Stomach smooth muscle (tissue), 2 donors: Measurements from ENCODE around the gene LTBP1.
"Not testable (repeated sequence)": the region's sequence is repeated elsewhere in the genome, so short reads cannot be mapped to it uniquely, and the experiment has no call there.

Experiments used
- H3K27ac ChIP-seq: one replicate; pipeline ENCODE4 v1.7.0; 2013; ENCODE audit warnings: mild to moderate bottlenecking, low read length, inconsistent platforms
- H3K27me3 ChIP-seq, 2 donors: one replicate each; pipeline ENCODE4 v1.7.0; 2013; ENCODE audit warnings: low read length in 2 of 2; ENCODE audit not compliant: insufficient read depth in 2 of 2, control insufficient read depth in 1 of 2
- H3K36me3 ChIP-seq, 2 donors: one replicate each; pipeline ENCODE4 v1.7.0; 2013; ENCODE audit warnings: low read length in 2 of 2; ENCODE audit not compliant: control insufficient read depth in 2 of 2, insufficient read depth in 2 of 2
- H3K4me1 ChIP-seq: one replicate; pipeline ENCODE4 v1.7.0; 2013; ENCODE audit warnings: low read length; ENCODE audit not compliant: control insufficient read depth, insufficient read depth
- H3K4me3 ChIP-seq, 2 donors: one replicate each; pipeline ENCODE4 v1.7.0; 2013; ENCODE audit warnings: low read length in 2 of 2
- H3K9ac ChIP-seq, 2 donors: one replicate each; pipeline ENCODE4 v1.7.0; 2013; ENCODE audit warnings: low read length in 2 of 2, mild to moderate bottlenecking in 1 of 2
- H3K9me3 ChIP-seq, 2 donors: one replicate each; pipeline ENCODE4 v1.7.0; 2013; ENCODE audit warnings: low read length in 2 of 2; ENCODE audit not compliant: control insufficient read depth in 2 of 2
- donor health status: healthy.
- donor health status: Pancreatic carcinoma.

LTBP1 gene

GRCh38 chr2:33354981-33355380 lies 408.2 kb downstream of the LTBP1 start:
- Histone ChIP-seq H3K4me1 (peaks cover 4% of the 10 kb centered on the region), H3K27me3 (no peaks in the 10 kb centered on the region), H3K27ac (no peak overlapping the region), H3K4me3 (no peak overlapping the region), H3K36me3 (peaks cover 6 to 26% of the 10 kb centered on the region in 2 donors), H3K9ac (no peak overlapping the region), H3K9me3 (no peaks in the 10 kb centered on the region)

DNA sequence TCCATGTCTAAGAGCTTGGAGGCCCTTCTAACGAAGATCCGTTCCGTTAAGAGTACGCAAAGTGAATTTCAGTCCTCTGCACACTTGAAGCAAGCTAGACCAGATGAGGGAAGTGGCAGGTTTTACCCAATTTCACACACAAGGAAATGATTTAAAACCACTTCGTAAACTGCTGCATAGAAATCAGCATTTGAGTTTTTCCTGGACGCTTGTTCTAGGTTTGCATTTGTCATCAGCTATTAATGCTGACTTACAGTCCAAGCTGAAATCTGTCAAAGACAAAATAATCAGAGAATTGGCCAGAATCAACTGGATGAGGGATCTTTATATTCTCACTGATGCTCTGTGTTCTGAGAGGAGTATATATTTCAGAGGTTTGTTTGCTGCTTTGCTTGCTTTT lies 412.1 kb downstream of the LTBP1 start:
- Histone ChIP-seq H3K27me3 (no peaks in the 10 kb centered on the region), H3K9ac (peak overlapping the region in 1 of 2 donors; percentile 35), H3K4me1 (peaks cover 4% of the 10 kb centered on the region), H3K36me3 (peaks cover 10 to 26% of the 10 kb centered on the region in 2 donors), H3K27ac (no peak overlapping the region), H3K4me3 (no peak overlapping the region), H3K9me3 (no peaks in the 10 kb centered on the region)

DNA sequence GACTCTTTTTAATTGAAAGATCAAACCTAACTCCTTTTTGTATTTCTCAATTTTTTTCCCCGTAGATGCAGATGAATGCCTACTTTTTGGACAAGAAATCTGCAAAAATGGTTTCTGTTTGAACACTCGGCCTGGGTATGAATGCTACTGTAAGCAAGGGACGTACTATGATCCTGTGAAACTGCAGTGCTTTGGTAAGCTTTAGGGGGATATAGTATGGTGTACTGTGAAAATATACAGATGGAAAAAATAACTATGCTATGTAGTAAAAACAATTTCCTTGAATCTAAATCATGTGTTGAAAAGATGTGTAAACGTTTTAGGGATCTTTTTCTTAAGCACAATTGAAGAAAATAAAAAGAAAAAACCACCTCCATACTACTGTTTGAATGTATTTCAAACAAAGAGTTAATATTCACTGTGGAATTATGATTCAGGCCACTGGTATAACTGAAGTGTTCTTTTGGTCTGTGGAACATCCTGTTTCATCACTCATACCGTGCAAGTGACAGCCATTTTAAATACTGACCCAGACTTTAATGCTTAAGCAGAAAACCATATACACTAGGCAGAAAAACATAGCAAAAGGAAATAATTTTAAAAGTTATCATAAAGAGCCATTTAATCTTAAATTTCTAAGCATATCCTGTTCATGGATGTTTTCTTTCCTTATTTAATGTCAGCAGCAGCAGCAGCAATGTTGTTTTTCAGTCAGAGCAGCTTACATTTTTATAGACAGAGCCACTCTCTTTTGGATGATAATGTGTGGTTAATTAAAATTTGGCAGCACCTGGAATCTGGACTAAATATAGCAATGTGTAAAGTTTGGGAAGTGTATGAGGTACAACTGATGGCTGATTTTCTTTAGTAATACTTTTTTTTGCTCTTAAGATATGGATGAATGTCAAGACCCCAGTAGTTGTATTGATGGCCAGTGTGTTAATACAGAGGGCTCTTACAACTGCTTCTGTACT lies 416.9 kb downstream of the LTBP1 start:
- peak overlapping the region; percentile 12 for H3K27ac ChIP-seq
- H3K4me1 ChIP-seq: peaks cover 16% of the 10 kb centered on the region
- no peaks in the 10 kb centered on the region for H3K27me3 ChIP-seq
- H3K9me3 ChIP-seq: no peaks in the 10 kb centered on the region
- no peak overlapping the region for H3K4me3 ChIP-seq
- no peak overlapping the region for H3K9ac ChIP-seq
- H3K36me3 ChIP-seq: peaks cover 7 to 11% of the 10 kb centered on the region in 2 donors

- Histone ChIP-seq H3K27ac (peak overlapping the region; percentile 64), H3K27me3 (no peaks in the 10 kb centered on the region), H3K4me3 (no peak overlapping the region), H3K9me3 (no peaks in the 10 kb centered on the region), H3K36me3 (peaks cover 13 to 16% of the 10 kb centered on the region in 2 donors), H3K4me1 (peaks cover 16% of the 10 kb centered on the region), H3K9ac (peak overlapping the region in 1 of 2 donors; percentile 2)
Measured at GRCh38 chr2:33365264-33365970, 418.7 kb downstream of the LTBP1 start.

GRCh38 chr2:33366473-33366872 lies 419.7 kb downstream of the LTBP1 start:
- H3K9me3 ChIP-seq: no peaks in the 10 kb centered on the region
- peaks cover 14 to 23% of the 10 kb centered on the region in 2 donors for H3K36me3 ChIP-seq
- H3K27ac ChIP-seq: peak overlapping the region; percentile 64
- peak overlapping the region; percentile 6 to 13 for H3K9ac ChIP-seq
- H3K4me3 ChIP-seq: peak overlapping the region in 1 of 2 donors; percentile 23
- peaks cover 16% of the 10 kb centered on the region for H3K4me1 ChIP-seq
- no peaks in the 10 kb centered on the region for H3K27me3 ChIP-seq

- H3K9ac ChIP-seq, H3K27ac ChIP-seq, H3K27me3 ChIP-seq, H3K4me3 ChIP-seq, H3K9me3 ChIP-seq: not testable (repeated sequence)
- Histone ChIP-seq H3K36me3 (peaks cover 12 to 20% of the 10 kb centered on the region in 2 donors), H3K4me1 (peaks cover 16% of the 10 kb centered on the region)
Measured at GRCh38 chr2:33368524-33368923, 421.8 kb downstream of the LTBP1 start.

GRCh38 chr2:33369191-33369590 lies 422.4 kb downstream of the LTBP1 start:
- Histone ChIP-seq H3K4me3 (no peak overlapping the region), H3K27me3 (no peaks in the 10 kb centered on the region), H3K9me3 (no peaks in the 10 kb centered on the region), H3K36me3 (peaks cover 13 to 20% of the 10 kb centered on the region in 2 donors), H3K27ac (no peak overlapping the region), H3K9ac (no peak overlapping the region), H3K4me1 (peaks cover 13% of the 10 kb centered on the region)

DNA sequence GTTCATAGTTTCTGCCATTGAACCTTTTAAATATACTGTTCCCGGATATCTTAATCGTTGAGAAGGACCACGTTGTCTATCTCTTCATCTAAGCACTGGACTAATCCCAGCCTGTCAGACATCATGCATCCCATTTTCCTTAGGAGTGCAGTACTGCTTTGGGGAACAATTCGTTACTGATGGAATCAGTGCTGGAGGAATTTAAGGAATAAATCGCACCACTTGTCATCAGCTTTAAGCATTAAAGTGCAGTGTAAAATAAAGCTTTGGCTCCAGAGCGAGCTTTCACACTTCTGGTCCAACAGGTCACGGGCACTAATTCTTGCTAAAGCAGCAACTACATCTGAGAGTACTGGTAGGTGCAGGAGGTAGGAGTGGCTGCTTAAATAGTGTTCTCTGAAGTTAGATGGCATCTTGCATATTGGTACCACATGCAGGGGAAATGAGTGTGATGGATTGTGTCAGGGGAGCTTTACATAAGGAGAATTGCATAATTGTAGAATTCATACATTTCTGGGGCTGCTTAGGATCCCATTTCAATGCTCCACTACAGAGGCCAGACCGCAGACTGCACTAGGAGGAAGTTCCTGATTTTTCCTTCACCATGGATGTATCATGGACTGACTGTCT lies 424.0 kb downstream of the LTBP1 start:
- Histone ChIP-seq H3K36me3 (peaks cover 13 to 20% of the 10 kb centered on the region in 2 donors), H3K9me3 (no peaks in the 10 kb centered on the region), H3K4me3 (no peak overlapping the region), H3K9ac (no peak overlapping the region), H3K4me1 (peaks cover 4% of the 10 kb centered on the region), H3K27me3 (no peaks in the 10 kb centered on the region), H3K27ac (no peak overlapping the region)

GRCh38 chr2:33371304-33372090 lies 424.7 kb downstream of the LTBP1 start:
- Histone ChIP-seq H3K9me3 (no peaks in the 10 kb centered on the region), H3K27ac (no peak overlapping the region), H3K9ac (no peak overlapping the region), H3K36me3 (peaks cover 13 to 20% of the 10 kb centered on the region in 2 donors), H3K4me3 (no peak overlapping the region), H3K4me1 (no peaks in the 10 kb centered on the region), H3K27me3 (no peaks in the 10 kb centered on the region)
